HCT116 (cell line): ENCODE measurements around the gene SCAI. TPM values are rescaled to one million over a fixed set of nuclear protein-coding genes. Genes with fewer than 3 reads are reported as not detected.

ENCODE experiments used
- ATAC-seq: fragments of 200-7000 bp; cut with Tn5 transposase; 2 replicates; pipeline ENCODE4 v1.9.1; 2020; ENCODE audit warnings: mild to moderate bottlenecking, moderate library complexity
- BruUV-seq: library from RNA; stranded (reverse); fragments of 400-500 nt; replicated peaks from 2 replicates; lab custom pipeline; 2021; lab: Mats Ljungman, UMichigan
- CTCF ChIA-PET: fragments of 300-600 bp; sonication (Branson Sonifier 250); formaldehyde crosslinking; loops from one replicate; lab custom pipeline; 2021; ENCODE audit warnings: antibody characterized with exemption; lab: Charles Lee
- POLR2A ChIA-PET: fragments of 300-600, 350-600 bp; sonication (Branson Sonifier 250); formaldehyde crosslinking; loops from one replicate; lab custom pipeline; 2021; ENCODE audit warnings: antibody characterized with exemption; lab: Charles Lee
- RAD21 ChIA-PET, 2 experiments: fragments of 300-600 bp; sonication (Branson Sonifier 250); formaldehyde crosslinking; loops; one replicate each; lab custom pipeline; 2023; ENCODE audit warnings: low total read pairs in 2 of 2; ENCODE audit not compliant: uncharacterized antibody in 2 of 2, unreplicated experiment in 2 of 2, low non-redundant PET in 1 of 2; lab: Charles Lee
- DNase-seq: peaks from one replicate; pipeline ENCODE4 v3.0.0-alpha.2; 2010; ENCODE audit warnings: low read depth, low spot score
- H2AFZ ChIP-seq: fragments of 200-600 bp; shearing (Covaris generic), sonication (generic); 2 replicates; pipeline ENCODE4 v1.6.1; 2017; ENCODE audit warnings: low read depth, mixed run types, mixed read lengths, antibody characterized with exemption, low read length; ENCODE audit not compliant: poor library complexity, severe bottlenecking
- H3K27ac ChIP-seq: 2 replicates; pipeline ENCODE4 v1.5.1; 2012; ENCODE audit warnings: low read depth, low read length
- H3K27me3 ChIP-seq: fragments of 200-600 bp; sonication (generic); 2 replicates; pipeline ENCODE4 v1.6.1; 2016; ENCODE audit warnings: mixed run types, low read length, mixed read lengths; ENCODE audit not compliant: insufficient read depth
- H3K36me3 ChIP-seq, 2 experiments: fragments of 200-500 bp in 1 of 2; fragments of 200-600 bp in 1 of 2; sonication (Bioruptor generic) in 1 of 2; sonication (generic) in 1 of 2; 2 replicates each; pipeline versions ENCODE4 v1.5.1 to v1.6.1; 2014 to 2016; ENCODE audit warnings: low read length in 2 of 2, inconsistent platforms in 1 of 2, mixed read lengths in 1 of 2, mixed run types in 1 of 2; ENCODE audit not compliant: insufficient read depth in 2 of 2, control insufficient read depth in 1 of 2
- H3K4me1 ChIP-seq, 2 experiments: fragments of 200-600 bp in 1 of 2; sonication (generic) in 1 of 2; 2 replicates each; pipeline versions ENCODE4 v1.5.1 to v1.6.1; 2012 to 2017; ENCODE audit warnings: low read length in 2 of 2, inconsistent platforms in 1 of 2, mild to moderate bottlenecking in 1 of 2, mixed read lengths in 1 of 2, mixed run types in 1 of 2, moderate library complexity in 1 of 2; ENCODE audit not compliant: insufficient read depth in 2 of 2, control insufficient read depth in 1 of 2
- H3K4me2 ChIP-seq: fragments of 200-600 bp; sonication (generic); 2 replicates; pipeline ENCODE4 v1.6.1; 2017; ENCODE audit warnings: mixed run types, low read length, mixed read lengths
- H3K4me3 ChIP-seq, 2 experiments: fragments of 200-600 bp in 1 of 2; sonication (generic) in 1 of 2; replicated peaks in 1 of 2; 2 replicates each; pipeline ENCODE4 v1.5.1; 2011 to 2016; ENCODE audit warnings: low read length in 2 of 2, control low read depth in 1 of 2, low read depth in 1 of 2, mild to moderate bottlenecking in 1 of 2, mixed read lengths in 1 of 2, mixed run types in 1 of 2
- H3K79me2 ChIP-seq: fragments of 200-600 bp; sonication (generic); 2 replicates; pipeline ENCODE4 v1.6.1; 2017; ENCODE audit warnings: mild to moderate bottlenecking, mixed run types, low read length, moderate library complexity, mixed read lengths; ENCODE audit not compliant: insufficient read depth
- H3K9ac ChIP-seq: fragments of 200-600 bp; sonication (generic); 2 replicates; pipeline ENCODE4 v1.6.1; 2016; ENCODE audit warnings: low read length, mixed read lengths
- H3K9me2 ChIP-seq: fragments of 200-600 bp; sonication (generic), shearing (Covaris generic); 2 replicates; pipeline ENCODE4 v1.6.1; 2017; ENCODE audit warnings: mixed run types, mild to moderate bottlenecking, moderate library complexity; ENCODE audit not compliant: insufficient read depth
- H3K9me3 ChIP-seq, 2 experiments: fragments of 200-500 bp in 1 of 2; fragments of 200-600 bp in 1 of 2; sonication (Bioruptor generic) in 1 of 2; sonication (generic) in 1 of 2; 2 replicates each; pipeline ENCODE4 v1.6.1; 2014 to 2017; ENCODE audit warnings: low read length in 2 of 2, mixed read lengths in 2 of 2, inconsistent platforms in 1 of 2, low read depth in 1 of 2, mild to moderate bottlenecking in 1 of 2, mixed run types in 1 of 2, moderate library complexity in 1 of 2; ENCODE audit not compliant: control insufficient read depth in 1 of 2, insufficient read depth in 1 of 2
- H4K20me1 ChIP-seq: fragments of 200-600 bp; sonication (generic), shearing (Covaris generic); 2 replicates; pipeline ENCODE4 v1.6.1; 2017; ENCODE audit warnings: mixed run types, mild to moderate bottlenecking, moderate library complexity; ENCODE audit not compliant: insufficient read depth
- CEBPB ChIP-seq: IDR thresholded peaks from 2 replicates; pipeline ENCODE4 v1.6.1; 2012; ENCODE audit warnings: low read depth
- EGR1 ChIP-seq: IDR thresholded peaks from 2 replicates; pipeline ENCODE4 v1.6.1; 2012; ENCODE audit warnings: low read depth
- POLR2A ChIP-seq: IDR thresholded peaks from 2 replicates; pipeline ENCODE4 v1.7.0; 2011; ENCODE audit warnings: borderline replicate concordance; ENCODE audit not compliant: insufficient read depth, insufficient read length; ENCODE audit errors: extremely low read depth
- SP1 ChIP-seq: IDR thresholded peaks from 2 replicates; pipeline ENCODE4 v1.6.1; 2012; ENCODE audit warnings: low read depth
- ZFX ChIP-seq: fragments of 450-650 bp; IDR thresholded peaks from 2 replicates; pipeline ENCODE4 v1.6.1; 2017
- ZNF274 ChIP-seq: fragments of 200-500 bp; sonication (Bioruptor generic); IDR thresholded peaks from 2 replicates; pipeline ENCODE4 v1.6.1; 2014; ENCODE audit warnings: mild to moderate bottlenecking, low read depth, low read length, inconsistent platforms
- intact Hi-C: fragments of 100-400 bp; cut with micrococcal nuclease; formaldehyde crosslinking; loops from 2 replicates; pipeline ENCODE4 v1.10.0; 2022
- total RNA-seq: library from RNA; stranded (reverse); gene quantifications from one replicate; pipeline ENCODE4 v1.2.1, GENCODE V29; 2021; ENCODE audit not compliant: unreplicated experiment
- TF ChIP-seq, protein P1 (sequence below): IDR thresholded peaks from 2 replicates; pipeline ENCODE4 v1.6.1; 2012
- TF ChIP-seq, protein P2 (sequence below): IDR thresholded peaks from 2 replicates; pipeline ENCODE4 v1.6.1; 2012; ENCODE audit warnings: low read depth
- TF ChIP-seq, protein P3 (sequence below): IDR thresholded peaks from 2 replicates; pipeline ENCODE4 v1.6.1; 2011; ENCODE audit warnings: mild to moderate bottlenecking, low read length, moderate library complexity; ENCODE audit not compliant: insufficient replicate concordance; ENCODE audit errors: extremely low read depth

SCAI gene
- total RNA-seq, 1 experiment from 2014 or later = 14.0 TPM

DNA sequence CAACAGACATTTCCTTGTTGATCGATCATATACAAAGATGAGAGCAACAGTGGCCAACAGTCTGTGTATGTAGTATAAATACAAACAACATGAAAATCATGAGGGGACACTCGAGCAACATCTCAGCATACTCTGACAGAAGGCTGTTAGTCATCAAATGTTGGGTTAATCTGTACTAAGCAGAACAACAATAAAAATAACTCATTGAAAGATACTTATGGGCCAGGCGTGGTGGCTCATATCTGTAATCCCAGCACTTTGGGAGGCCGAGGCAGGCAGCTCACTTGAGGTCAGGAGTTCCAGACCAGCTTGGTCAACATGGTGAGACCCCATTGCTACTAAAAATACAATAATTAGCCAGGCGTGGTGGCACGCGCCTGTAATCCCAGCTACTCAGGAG is 67.3 kb downstream of the SCAI start:
- no peak for DNase-seq
- BruUV-seq = no TSS peak
- ChIA-PET CTCF (no interaction called here), POLR2A (no interaction called here), RAD21 (no interaction called here)
- Histone ChIP-seq H3K79me2 (no peaks in the 10 kb centered on the region), H3K9me2 (no peaks in the 10 kb centered on the region), H2AFZ (no peak overlapping the region), H3K4me1 (no peaks in the 10 kb centered on the region), H3K4me2 (no peak overlapping the region), H3K27ac (no peak overlapping the region), H3K4me3 (no peak overlapping the region), H4K20me1 (no peaks in the 10 kb centered on the region), H3K9me3 (peaks cover 0 to 6% of the 10 kb centered on the region in 2 experiments; a peak in 2 of 4 replicates), H3K36me3 (no peaks in the 10 kb centered on the region), H3K27me3 (no peaks in the 10 kb centered on the region), H3K9ac (no peak overlapping the region)
- no peak for TF ChIP-seq ZFX
- TF ChIP-seq, protein P1, sequence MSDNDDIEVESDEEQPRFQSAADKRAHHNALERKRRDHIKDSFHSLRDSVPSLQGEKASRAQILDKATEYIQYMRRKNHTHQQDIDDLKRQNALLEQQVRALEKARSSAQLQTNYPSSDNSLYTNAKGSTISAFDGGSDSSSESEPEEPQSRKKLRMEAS = no peak
- TF ChIP-seq EGR1 = no peak
- intact Hi-C loops = no loop called here
- no peak for ATAC-seq

DNA sequence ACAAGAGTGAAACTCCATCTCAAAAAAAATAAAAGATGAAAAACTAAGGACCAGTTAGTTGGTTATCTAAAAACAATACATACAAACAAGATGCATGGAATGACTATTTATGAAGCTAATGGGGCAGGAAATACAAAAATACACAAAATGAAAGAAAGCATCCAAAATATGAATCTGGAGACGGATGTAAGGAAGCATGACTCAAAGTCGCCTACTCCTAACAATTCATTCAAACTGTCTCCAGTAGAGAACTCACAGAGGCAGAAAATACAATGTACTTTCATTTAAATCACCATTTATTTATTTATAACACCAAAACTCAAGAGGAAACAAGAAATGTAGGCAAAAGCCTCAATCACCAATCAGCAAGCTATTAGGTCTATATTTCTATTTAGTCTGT is 68.4 kb downstream of the SCAI start:
- Histone ChIP-seq H3K4me3 (no peak overlapping the region), H3K79me2 (no peaks in the 10 kb centered on the region), H3K27me3 (no peaks in the 10 kb centered on the region), H3K27ac (no peak overlapping the region), H3K9me3 (no peaks in the 10 kb centered on the region), H3K4me1 (no peaks in the 10 kb centered on the region), H3K36me3 (no peaks in the 10 kb centered on the region), H2AFZ (no peak overlapping the region), H4K20me1 (no peaks in the 10 kb centered on the region), H3K9ac (no peak overlapping the region), H3K9me2 (no peaks in the 10 kb centered on the region), H3K4me2 (no peak overlapping the region)
- intact Hi-C loops = no loop called here
- RAD21 ChIA-PET = no interaction called here
- no TSS peak for BruUV-seq
- POLR2A ChIA-PET = no interaction called here
- DNase-seq = no peak
- CTCF ChIA-PET = no interaction called here
- ATAC-seq = no peak
- TF ChIP-seq, protein P2, sequence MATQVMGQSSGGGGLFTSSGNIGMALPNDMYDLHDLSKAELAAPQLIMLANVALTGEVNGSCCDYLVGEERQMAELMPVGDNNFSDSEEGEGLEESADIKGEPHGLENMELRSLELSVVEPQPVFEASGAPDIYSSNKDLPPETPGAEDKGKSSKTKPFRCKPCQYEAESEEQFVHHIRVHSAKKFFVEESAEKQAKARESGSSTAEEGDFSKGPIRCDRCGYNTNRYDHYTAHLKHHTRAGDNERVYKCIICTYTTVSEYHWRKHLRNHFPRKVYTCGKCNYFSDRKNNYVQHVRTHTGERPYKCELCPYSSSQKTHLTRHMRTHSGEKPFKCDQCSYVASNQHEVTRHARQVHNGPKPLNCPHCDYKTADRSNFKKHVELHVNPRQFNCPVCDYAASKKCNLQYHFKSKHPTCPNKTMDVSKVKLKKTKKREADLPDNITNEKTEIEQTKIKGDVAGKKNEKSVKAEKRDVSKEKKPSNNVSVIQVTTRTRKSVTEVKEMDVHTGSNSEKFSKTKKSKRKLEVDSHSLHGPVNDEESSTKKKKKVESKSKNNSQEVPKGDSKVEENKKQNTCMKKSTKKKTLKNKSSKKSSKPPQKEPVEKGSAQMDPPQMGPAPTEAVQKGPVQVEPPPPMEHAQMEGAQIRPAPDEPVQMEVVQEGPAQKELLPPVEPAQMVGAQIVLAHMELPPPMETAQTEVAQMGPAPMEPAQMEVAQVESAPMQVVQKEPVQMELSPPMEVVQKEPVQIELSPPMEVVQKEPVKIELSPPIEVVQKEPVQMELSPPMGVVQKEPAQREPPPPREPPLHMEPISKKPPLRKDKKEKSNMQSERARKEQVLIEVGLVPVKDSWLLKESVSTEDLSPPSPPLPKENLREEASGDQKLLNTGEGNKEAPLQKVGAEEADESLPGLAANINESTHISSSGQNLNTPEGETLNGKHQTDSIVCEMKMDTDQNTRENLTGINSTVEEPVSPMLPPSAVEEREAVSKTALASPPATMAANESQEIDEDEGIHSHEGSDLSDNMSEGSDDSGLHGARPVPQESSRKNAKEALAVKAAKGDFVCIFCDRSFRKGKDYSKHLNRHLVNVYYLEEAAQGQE = no peak
- TF ChIP-seq SP1 (no peak), CEBPB (no peak), POLR2A (no peak), ZNF274 (no peak)
- TF ChIP-seq, protein P3, sequence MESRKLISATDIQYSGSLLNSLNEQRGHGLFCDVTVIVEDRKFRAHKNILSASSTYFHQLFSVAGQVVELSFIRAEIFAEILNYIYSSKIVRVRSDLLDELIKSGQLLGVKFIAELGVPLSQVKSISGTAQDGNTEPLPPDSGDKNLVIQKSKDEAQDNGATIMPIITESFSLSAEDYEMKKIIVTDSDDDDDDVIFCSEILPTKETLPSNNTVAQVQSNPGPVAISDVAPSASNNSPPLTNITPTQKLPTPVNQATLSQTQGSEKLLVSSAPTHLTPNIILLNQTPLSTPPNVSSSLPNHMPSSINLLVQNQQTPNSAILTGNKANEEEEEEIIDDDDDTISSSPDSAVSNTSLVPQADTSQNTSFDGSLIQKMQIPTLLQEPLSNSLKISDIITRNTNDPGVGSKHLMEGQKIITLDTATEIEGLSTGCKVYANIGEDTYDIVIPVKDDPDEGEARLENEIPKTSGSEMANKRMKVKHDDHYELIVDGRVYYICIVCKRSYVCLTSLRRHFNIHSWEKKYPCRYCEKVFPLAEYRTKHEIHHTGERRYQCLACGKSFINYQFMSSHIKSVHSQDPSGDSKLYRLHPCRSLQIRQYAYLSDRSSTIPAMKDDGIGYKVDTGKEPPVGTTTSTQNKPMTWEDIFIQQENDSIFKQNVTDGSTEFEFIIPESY = no peak
